PC-9 (cell line): ENCODE measurements around the gene TAF4.

Experiments
- CTCF ChIP-seq: fragments of 200-600 bp; sonication (generic); conservative IDR thresholded peaks from 2 replicates; pipeline ENCODE4 v1.6.1; 2017; ENCODE audit warnings: mixed run types, antibody characterized with exemption, mild to moderate bottlenecking, moderate library complexity
- EZH2 ChIP-seq: fragments of 200-600 bp; sonication (generic); IDR thresholded peaks from 2 replicates; pipeline ENCODE4 v1.8.0; 2017; ENCODE audit warnings: antibody characterized with exemption, low read depth

GRCh38 chr20:61988665-61989064 is 77.0 kb downstream of the TAF4 start:
- TF ChIP-seq CTCF (no peak), EZH2 (no peak)
